ENCODE results near the gene GRHL1.

- no peak for TF ChIP-seq CTCF (IDR thresholded peaks at IDR 0.05)
- TF ChIP-seq POLR2A (IDR thresholded peaks at IDR 0.05) = no peak
Measured at GRCh38 chr2:10001586-10001985, 50.1 kb downstream of the GRHL1 start.
